ENCODE results near the gene ITSN1.

Gene ITSN1

DNA sequence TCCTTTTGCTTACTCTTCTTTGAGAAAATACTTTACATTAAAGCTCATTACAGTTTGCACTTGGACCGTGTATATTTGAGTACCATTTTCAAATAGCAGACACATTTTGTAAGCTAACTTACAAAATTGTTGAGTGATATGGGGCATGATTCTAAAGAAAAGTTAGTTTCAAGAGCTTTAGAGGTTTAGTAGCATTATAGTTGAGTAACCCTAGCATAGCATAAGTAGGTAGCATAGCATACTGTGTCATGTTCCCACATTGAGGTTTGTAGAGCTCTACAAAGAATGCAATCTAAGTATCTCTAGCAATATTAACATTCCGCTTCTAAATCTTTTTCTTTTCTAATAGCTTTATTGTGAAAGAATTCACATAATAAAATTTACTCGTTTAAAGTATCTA is 92.0 kb downstream of the ITSN1 start:
- no peaks in the 10 kb centered on the region for H3K27me3 ChIP-seq
- no peaks in the 10 kb centered on the region for H3K4me1 ChIP-seq (ENCODE audit: control insufficient read depth in 1 of 2, insufficient read depth in 1 of 2, low read depth in 1 of 2, low read length in 1 of 2)
- H3K27ac ChIP-seq, result no peak overlapping the region
- no peak overlapping the region for H3K4me3 ChIP-seq (ENCODE audit: low read depth in 1 of 2, low read length in 1 of 2)
- no peaks in the 10 kb centered on the region for H3K9me3 ChIP-seq
- TF ChIP-seq, protein P1, sequence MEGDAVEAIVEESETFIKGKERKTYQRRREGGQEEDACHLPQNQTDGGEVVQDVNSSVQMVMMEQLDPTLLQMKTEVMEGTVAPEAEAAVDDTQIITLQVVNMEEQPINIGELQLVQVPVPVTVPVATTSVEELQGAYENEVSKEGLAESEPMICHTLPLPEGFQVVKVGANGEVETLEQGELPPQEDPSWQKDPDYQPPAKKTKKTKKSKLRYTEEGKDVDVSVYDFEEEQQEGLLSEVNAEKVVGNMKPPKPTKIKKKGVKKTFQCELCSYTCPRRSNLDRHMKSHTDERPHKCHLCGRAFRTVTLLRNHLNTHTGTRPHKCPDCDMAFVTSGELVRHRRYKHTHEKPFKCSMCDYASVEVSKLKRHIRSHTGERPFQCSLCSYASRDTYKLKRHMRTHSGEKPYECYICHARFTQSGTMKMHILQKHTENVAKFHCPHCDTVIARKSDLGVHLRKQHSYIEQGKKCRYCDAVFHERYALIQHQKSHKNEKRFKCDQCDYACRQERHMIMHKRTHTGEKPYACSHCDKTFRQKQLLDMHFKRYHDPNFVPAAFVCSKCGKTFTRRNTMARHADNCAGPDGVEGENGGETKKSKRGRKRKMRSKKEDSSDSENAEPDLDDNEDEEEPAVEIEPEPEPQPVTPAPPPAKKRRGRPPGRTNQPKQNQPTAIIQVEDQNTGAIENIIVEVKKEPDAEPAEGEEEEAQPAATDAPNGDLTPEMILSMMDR (IDR thresholded peaks at IDR 0.05), result no peak
- H3K36me3 ChIP-seq, result no peaks in the 10 kb centered on the region

DNA sequence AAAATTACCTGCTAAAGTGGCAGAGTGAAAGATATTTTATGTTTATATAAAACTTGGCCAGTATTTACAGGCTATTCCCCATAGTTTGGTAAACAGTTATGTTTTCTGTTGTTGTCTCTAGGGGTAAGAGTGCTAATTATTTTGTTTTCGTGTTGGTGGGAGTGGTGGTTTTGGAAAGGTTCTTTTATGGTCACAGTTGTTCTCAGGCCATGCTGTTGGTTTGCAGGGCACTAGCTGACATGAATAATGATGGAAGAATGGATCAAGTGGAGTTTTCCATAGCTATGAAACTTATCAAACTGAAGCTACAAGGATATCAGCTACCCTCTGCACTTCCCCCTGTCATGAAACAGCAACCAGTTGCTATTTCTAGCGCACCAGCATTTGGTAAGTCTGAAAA is 92.5 kb downstream of the ITSN1 start:
- Histone ChIP-seq H3K4me3 (ENCODE audit: low read depth in 1 of 2, low read length in 1 of 2) (no peak overlapping the region), H3K36me3 (no peaks in the 10 kb centered on the region), H3K4me1 (ENCODE audit: control insufficient read depth in 1 of 2, insufficient read depth in 1 of 2, low read depth in 1 of 2, low read length in 1 of 2) (no peaks in the 10 kb centered on the region), H3K27me3 (no peaks in the 10 kb centered on the region), H3K27ac (no peak overlapping the region), H3K9me3 (no peaks in the 10 kb centered on the region)
- TF ChIP-seq, protein P1 (IDR thresholded peaks at IDR 0.05), result no peak

GRCh38 chr21:33736569-33736968 is 94.3 kb downstream of the ITSN1 start:
- no peaks in the 10 kb centered on the region for H3K9me3 ChIP-seq
- no peaks in the 10 kb centered on the region for H3K36me3 ChIP-seq
- no peak overlapping the region for H3K27ac ChIP-seq
- TF ChIP-seq, protein P1 (IDR thresholded peaks at IDR 0.05), result no peak
- no peaks in the 10 kb centered on the region for H3K27me3 ChIP-seq
- H3K4me1 ChIP-seq (ENCODE audit: control insufficient read depth in 1 of 2, insufficient read depth in 1 of 2, low read depth in 1 of 2, low read length in 1 of 2), result no peaks in the 10 kb centered on the region
- no peak overlapping the region for H3K4me3 ChIP-seq (ENCODE audit: low read depth in 1 of 2, low read length in 1 of 2)

DNA sequence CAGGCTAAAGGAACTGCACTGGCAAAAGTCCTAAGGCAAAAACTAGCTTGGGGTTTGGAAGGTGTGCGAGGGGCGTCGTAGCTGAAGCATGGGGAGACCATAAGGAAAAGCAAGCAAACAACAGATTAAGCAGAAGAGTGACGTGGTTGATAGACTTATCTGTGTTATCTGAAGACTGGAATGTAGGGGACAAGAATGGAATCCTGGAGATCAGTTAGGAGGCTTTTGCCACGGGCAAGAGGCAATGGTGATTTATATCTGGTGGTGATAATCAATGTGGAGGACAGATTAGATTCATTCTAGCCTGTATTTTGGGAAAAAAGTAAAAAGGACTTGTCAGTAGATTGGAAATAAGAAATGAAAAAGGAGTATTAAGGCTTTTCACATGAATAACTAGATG is 97.4 kb downstream of the ITSN1 start:
- no peaks in the 10 kb centered on the region for H3K27me3 ChIP-seq
- no peaks in the 10 kb centered on the region for H3K9me3 ChIP-seq
- TF ChIP-seq, protein P1 (IDR thresholded peaks at IDR 0.05), result no peak
- H3K4me3 ChIP-seq (ENCODE audit: low read depth in 1 of 2, low read length in 1 of 2), result no peak overlapping the region
- H3K4me1 ChIP-seq (ENCODE audit: control insufficient read depth in 1 of 2, insufficient read depth in 1 of 2, low read depth in 1 of 2, low read length in 1 of 2), result no peaks in the 10 kb centered on the region
- H3K27ac ChIP-seq, result no peak overlapping the region
- H3K36me3 ChIP-seq, result no peaks in the 10 kb centered on the region

DNA sequence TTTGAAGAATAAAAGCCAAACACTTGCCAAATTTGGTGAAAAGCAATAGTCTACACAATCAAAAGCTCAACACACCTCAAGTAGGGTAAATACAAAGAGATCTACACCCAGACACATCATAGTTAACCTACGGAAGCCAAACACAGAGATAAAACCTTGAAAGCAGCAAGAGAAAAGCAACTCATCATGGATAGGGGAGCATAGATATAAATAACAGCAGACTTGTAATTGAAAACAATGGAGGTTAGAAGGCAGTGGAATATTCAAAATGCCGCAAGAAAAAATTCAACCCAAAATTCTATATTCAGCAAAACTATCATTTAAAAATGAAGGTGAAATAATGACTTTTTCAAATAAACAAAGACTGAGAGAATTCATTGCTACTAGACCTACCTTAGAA is 105.1 kb downstream of the ITSN1 start:
- Histone ChIP-seq H3K27ac (no peak overlapping the region), H3K4me3 (ENCODE audit: low read depth in 1 of 2, low read length in 1 of 2) (no peak overlapping the region), H3K27me3 (no peaks in the 10 kb centered on the region), H3K36me3 (no peaks in the 10 kb centered on the region), H3K4me1 (ENCODE audit: control insufficient read depth in 1 of 2, insufficient read depth in 1 of 2, low read depth in 1 of 2, low read length in 1 of 2) (no peaks in the 10 kb centered on the region), H3K9me3 (no peaks in the 10 kb centered on the region)
- TF ChIP-seq, protein P1 (IDR thresholded peaks at IDR 0.05), result no peak

DNA sequence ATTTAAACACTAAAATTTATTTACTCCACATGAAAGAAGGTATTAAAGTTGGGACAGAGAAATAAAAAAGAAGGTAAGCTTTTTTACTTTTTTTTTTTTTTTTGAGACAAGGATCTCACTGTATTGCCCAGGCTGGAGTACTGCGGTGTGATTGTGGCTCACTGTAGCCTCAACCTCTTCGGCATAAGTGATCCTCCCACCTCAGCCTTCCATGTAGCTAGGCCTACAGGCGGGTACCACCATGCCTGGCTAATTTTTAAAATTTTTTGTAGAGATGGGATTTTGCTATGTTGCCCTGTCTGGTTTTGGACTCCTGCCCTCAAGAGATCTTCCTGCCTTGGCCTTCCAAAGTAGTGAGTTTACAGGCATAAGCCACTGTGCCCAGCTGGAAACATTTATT is 106.6 kb downstream of the ITSN1 start:
- H3K4me3 ChIP-seq (ENCODE audit: low read depth in 1 of 2, low read length in 1 of 2), result no peak overlapping the region
- TF ChIP-seq, protein P1 (IDR thresholded peaks at IDR 0.05), result no peak
- no peaks in the 10 kb centered on the region for H3K9me3 ChIP-seq
- H3K36me3 ChIP-seq, result no peaks in the 10 kb centered on the region
- no peaks in the 10 kb centered on the region for H3K4me1 ChIP-seq (ENCODE audit: control insufficient read depth in 1 of 2, insufficient read depth in 1 of 2, low read depth in 1 of 2, low read length in 1 of 2)
- H3K27ac ChIP-seq, result no peak overlapping the region
- H3K27me3 ChIP-seq, result no peaks in the 10 kb centered on the region
